ENCODE results near the gene ERO1B.

GRCh38 chr1:236179634-236180033 lies 102.1 kb downstream of the ERO1B start:
- TF ChIP-seq EP300 (conservative IDR thresholded peaks at IDR 0.05; ENCODE audit: poor library complexity, severe bottlenecking) (no peak), CTCF (IDR thresholded peaks at IDR 0.05; ENCODE audit: poor library complexity, severe bottlenecking) (no peak)

All from neural cell (in vitro differentiated cells).